BE2C (cell line): ENCODE measurements around the gene SEL1L3.

ENCODE experiments used
- DNase-seq: peaks from one replicate; pipeline ENCODE4 v3.0.0-alpha.2; 2020
- H3K27me3 ChIP-seq: fragments of 250-450 bp; sonication (Bioruptor Pico); 2 replicates; pipeline ENCODE4 v1.5.1; 2020; ENCODE audit warnings: mild to moderate bottlenecking
- H3K36me3 ChIP-seq: fragments of 250-450 bp; sonication (Bioruptor Pico); 2 replicates; pipeline ENCODE4 v1.5.1; 2020; ENCODE audit warnings: mild to moderate bottlenecking
- H3K4me1 ChIP-seq: fragments of 250-450 bp; sonication (Bioruptor Pico); 2 replicates; pipeline ENCODE4 v1.5.1; 2020
- H3K4me3 ChIP-seq: 2 replicates; pipeline ENCODE4 v1.5.1; 2011; ENCODE audit warnings: low read depth, low read length
- H3K9me3 ChIP-seq: fragments of 250-450 bp; sonication (Bioruptor Pico); 2 replicates; pipeline ENCODE4 v1.5.1; 2020
- CTCF ChIP-seq: IDR thresholded peaks from 2 replicates; pipeline ENCODE4 v1.5.1; 2012; ENCODE audit warnings: mild to moderate bottlenecking, low read depth, low read length

SEL1L3 gene

GRCh38 chr4:25790024-25790423, 72.8 kb downstream of the SEL1L3 start:
- Histone ChIP-seq H3K4me1 (no peaks in the 10 kb centered on the region), H3K27me3 (no peaks in the 10 kb centered on the region), H3K36me3 (no peaks in the 10 kb centered on the region), H3K4me3 (no peak overlapping the region), H3K9me3 (no peaks in the 10 kb centered on the region)
- no peak for DNase-seq
- no peak for TF ChIP-seq CTCF

GRCh38 chr4:25788703-25789238, 74.0 kb downstream of the SEL1L3 start:
- no peaks in the 10 kb centered on the region for H3K9me3 ChIP-seq
- DNase-seq, result no peak
- H3K27me3 ChIP-seq, result no peaks in the 10 kb centered on the region
- no peaks in the 10 kb centered on the region for H3K36me3 ChIP-seq
- no peak for TF ChIP-seq CTCF
- no peaks in the 10 kb centered on the region for H3K4me1 ChIP-seq
- no peak overlapping the region for H3K4me3 ChIP-seq

GRCh38 chr4:25786497-25787065, 76.2 kb downstream of the SEL1L3 start:
- TF ChIP-seq CTCF, result no peak
- DNase-seq, result no peak
- Histone ChIP-seq H3K27me3 (no peaks in the 10 kb centered on the region), H3K4me1 (no peaks in the 10 kb centered on the region), H3K4me3 (no peak overlapping the region), H3K9me3 (no peaks in the 10 kb centered on the region), H3K36me3 (no peaks in the 10 kb centered on the region)

GRCh38 chr4:25783943-25784342, 78.8 kb downstream of the SEL1L3 start:
- Histone ChIP-seq H3K9me3 (no peaks in the 10 kb centered on the region), H3K27me3 (no peaks in the 10 kb centered on the region), H3K4me3 (no peak overlapping the region), H3K36me3 (no peaks in the 10 kb centered on the region), H3K4me1 (no peaks in the 10 kb centered on the region)
- TF ChIP-seq CTCF, result no peak
- no peak for DNase-seq

GRCh38 chr4:25783126-25783525, 79.7 kb downstream of the SEL1L3 start:
- H3K9me3 ChIP-seq, result no peaks in the 10 kb centered on the region
- TF ChIP-seq CTCF, result no peak
- no peak overlapping the region for H3K4me3 ChIP-seq
- no peak for DNase-seq
- no peaks in the 10 kb centered on the region for H3K4me1 ChIP-seq
- H3K36me3 ChIP-seq, result no peaks in the 10 kb centered on the region
- H3K27me3 ChIP-seq, result no peaks in the 10 kb centered on the region

- Histone ChIP-seq H3K4me1 (no peaks in the 10 kb centered on the region), H3K9me3 (no peaks in the 10 kb centered on the region), H3K36me3 (no peaks in the 10 kb centered on the region), H3K27me3 (no peaks in the 10 kb centered on the region), H3K4me3 (no peak overlapping the region)
- TF ChIP-seq CTCF, result no peak
- no peak for DNase-seq
These were observed 80.3 kb downstream of the SEL1L3 start for GRCh38 chr4:25782482-25782881.
